ENCODE measurements around the gene STAT2.

DNA sequence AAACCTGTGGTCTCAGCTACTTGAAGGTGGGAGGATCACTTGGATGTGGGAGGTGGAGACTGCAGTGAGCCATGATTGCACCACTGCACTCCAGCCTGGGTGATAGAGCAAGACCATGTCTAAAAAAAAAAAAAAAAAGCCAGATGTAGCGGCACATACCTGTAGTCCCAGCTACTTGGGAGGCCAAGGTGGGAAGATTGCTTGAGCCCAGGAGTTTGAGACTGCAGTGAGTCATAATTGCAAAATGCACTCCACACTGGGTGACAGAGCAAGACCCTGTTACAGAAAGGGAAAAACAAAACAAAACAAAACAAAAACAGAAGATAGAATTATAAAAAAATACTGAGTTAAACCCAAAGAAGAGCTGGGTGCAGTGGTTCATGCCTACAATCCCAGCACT lies 31.8 kb upstream of the STAT2 start:
- TF ChIP-seq, protein P1, sequence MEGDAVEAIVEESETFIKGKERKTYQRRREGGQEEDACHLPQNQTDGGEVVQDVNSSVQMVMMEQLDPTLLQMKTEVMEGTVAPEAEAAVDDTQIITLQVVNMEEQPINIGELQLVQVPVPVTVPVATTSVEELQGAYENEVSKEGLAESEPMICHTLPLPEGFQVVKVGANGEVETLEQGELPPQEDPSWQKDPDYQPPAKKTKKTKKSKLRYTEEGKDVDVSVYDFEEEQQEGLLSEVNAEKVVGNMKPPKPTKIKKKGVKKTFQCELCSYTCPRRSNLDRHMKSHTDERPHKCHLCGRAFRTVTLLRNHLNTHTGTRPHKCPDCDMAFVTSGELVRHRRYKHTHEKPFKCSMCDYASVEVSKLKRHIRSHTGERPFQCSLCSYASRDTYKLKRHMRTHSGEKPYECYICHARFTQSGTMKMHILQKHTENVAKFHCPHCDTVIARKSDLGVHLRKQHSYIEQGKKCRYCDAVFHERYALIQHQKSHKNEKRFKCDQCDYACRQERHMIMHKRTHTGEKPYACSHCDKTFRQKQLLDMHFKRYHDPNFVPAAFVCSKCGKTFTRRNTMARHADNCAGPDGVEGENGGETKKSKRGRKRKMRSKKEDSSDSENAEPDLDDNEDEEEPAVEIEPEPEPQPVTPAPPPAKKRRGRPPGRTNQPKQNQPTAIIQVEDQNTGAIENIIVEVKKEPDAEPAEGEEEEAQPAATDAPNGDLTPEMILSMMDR (IDR thresholded peaks at IDR 0.05; ENCODE audit: insufficient read depth, low read depth, low read length): no peak
- TF ChIP-seq EZH2 (IDR thresholded peaks at IDR 0.05; ENCODE audit: insufficient read depth, low read length): no peak

All from astrocyte (in vitro differentiated cells and primary cell).